ENCODE measurements around the gene NDUFAF4.
A peak's percentile ranks its signal among the peaks of the same experiment; 100 is the strongest.

The NDUFAF4 gene

DNA sequence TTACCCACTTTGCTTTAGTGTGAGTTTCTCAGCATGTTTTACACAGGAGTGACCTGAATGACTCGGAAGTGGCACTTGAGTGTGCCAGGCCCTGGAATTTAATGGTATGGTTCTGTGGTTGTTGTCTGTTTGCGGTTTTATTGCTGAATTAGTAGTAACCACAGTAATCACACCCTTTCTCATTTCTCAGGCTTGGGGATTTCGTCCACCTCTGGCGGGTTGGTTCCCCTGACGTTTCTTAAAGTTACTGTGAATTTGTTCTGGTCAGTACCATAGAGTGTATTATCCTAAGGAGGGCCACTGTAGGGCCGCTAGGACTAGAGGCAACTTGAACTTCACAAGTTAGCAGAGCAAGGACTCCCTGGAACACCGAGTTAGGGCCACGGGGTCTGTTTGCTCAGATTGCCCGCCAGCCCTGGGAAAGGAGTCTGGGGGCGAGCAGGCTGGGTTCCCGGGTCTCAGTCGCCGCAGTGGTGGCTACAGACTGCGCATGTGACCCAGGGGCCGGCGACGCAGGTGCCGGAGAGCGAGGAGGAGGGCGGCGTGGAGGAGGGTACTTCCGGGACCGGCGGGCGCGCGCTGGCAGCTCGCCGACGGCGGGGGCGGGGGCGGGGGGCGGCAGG, 26.3 kb upstream of the NDUFAF4 start:
- Histone ChIP-seq H3K36me3 (ENCODE audit: control insufficient read depth in 1 of 2, insufficient read depth in 2 of 2, low read depth in 1 of 2, low read length in 2 of 2) (no peaks in the 10 kb centered on the region), H3K27me3 (ENCODE audit: control insufficient read depth in 1 of 2, insufficient read depth in 1 of 2, low read length in 2 of 2) (peaks cover 28 to 72% of the 10 kb centered on the region in 2 experiments), H4K8ac (ENCODE audit: low read length) (no peak overlapping the region), H3K4me1 (ENCODE audit: control insufficient read depth, insufficient read depth, low read depth, low read length) (peaks cover 6% of the 10 kb centered on the region), H3K23ac (ENCODE audit: low read length in 2 of 2) (no peak overlapping the region), H3K14ac (ENCODE audit: low read length in 2 of 2) (no peak overlapping the region), H3K18ac (ENCODE audit: low read depth in 1 of 2, low read length in 2 of 2) (peak overlapping the region in 1 of 2 experiments; percentile 75), H2BK12ac (ENCODE audit: low read length in 2 of 2) (no peak overlapping the region), H2BK15ac (ENCODE audit: low read depth, poor library complexity, severe bottlenecking) (no peak overlapping the region), H2AFZ (ENCODE audit: low read depth, low read length) (peak overlapping the region; percentile 69), H2BK120ac (ENCODE audit: low read depth, low read length) (no peak overlapping the region), H3K79me1 (replicated peaks; ENCODE audit: low read length, poor library complexity, severe bottlenecking) (no peaks in the 10 kb centered on the region), H2AK5ac (ENCODE audit: low read length, severe bottlenecking) (no peak overlapping the region), H3K9me3 (ENCODE audit: control insufficient read depth, low read length) (no peaks in the 10 kb centered on the region), H3K27ac (ENCODE audit: low read length, poor library complexity, severe bottlenecking) (no peak overlapping the region), H4K91ac (ENCODE audit: low read length) (peak overlapping the region; percentile 31), H3K4me3 (ENCODE audit: insufficient read depth in 1 of 2, low read depth in 1 of 2, low read length in 2 of 2) (peak overlapping the region; percentile 69 to 87), H3K4me2 (ENCODE audit: low read length, poor library complexity, severe bottlenecking) (peak overlapping the region; percentile 92), H2BK5ac (ENCODE audit: low read depth, low read length, poor library complexity, severe bottlenecking) (no peak overlapping the region), H3K4ac (ENCODE audit: low read depth in 1 of 2, low read length in 2 of 2) (no peak overlapping the region), H3K9ac (ENCODE audit: low read length) (no peak overlapping the region)
- WGBS: 2% methylated on average over 27 of the region's 34 CpGs
- DNase-seq: peak; percentile 7

DNA sequence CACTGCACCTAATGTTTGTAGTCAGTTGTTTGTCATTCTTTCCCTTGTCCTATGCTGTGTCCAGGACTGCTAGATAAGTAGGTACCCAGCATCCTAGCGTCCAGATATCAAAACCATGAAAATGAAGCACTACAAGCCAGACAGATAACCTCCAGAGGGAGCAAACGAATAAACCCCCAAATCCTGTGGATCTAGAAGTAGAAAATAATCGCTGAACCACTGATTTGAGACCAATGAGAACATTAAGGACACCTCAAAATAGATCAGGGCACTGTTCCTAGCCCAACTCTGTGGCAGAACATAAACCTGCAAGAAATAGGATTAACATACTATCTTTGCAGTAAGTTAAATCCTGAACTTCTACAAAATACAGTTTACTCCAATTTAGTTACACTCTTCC, 25.7 kb upstream of the NDUFAF4 start:
- Histone ChIP-seq H4K91ac (ENCODE audit: low read length) (no peak overlapping the region), H3K27ac (ENCODE audit: low read length, poor library complexity, severe bottlenecking) (no peak overlapping the region), H2AFZ (ENCODE audit: low read depth, low read length) (no peak overlapping the region), H3K4ac (ENCODE audit: low read depth in 1 of 2, low read length in 2 of 2) (no peak overlapping the region), H2BK120ac (ENCODE audit: low read depth, low read length) (no peak overlapping the region), H3K4me3 (ENCODE audit: insufficient read depth in 1 of 2, low read depth in 1 of 2, low read length in 2 of 2) (no peak overlapping the region), H3K36me3 (ENCODE audit: control insufficient read depth in 1 of 2, insufficient read depth in 2 of 2, low read depth in 1 of 2, low read length in 2 of 2) (no peaks in the 10 kb centered on the region), H3K9ac (ENCODE audit: low read length) (no peak overlapping the region), H3K4me2 (ENCODE audit: low read length, poor library complexity, severe bottlenecking) (no peak overlapping the region), H2BK15ac (ENCODE audit: low read depth, poor library complexity, severe bottlenecking) (no peak overlapping the region), H3K23ac (ENCODE audit: low read length in 2 of 2) (no peak overlapping the region), H4K8ac (ENCODE audit: low read length) (no peak overlapping the region), H2AK5ac (ENCODE audit: low read length, severe bottlenecking) (no peak overlapping the region), H3K79me1 (replicated peaks; ENCODE audit: low read length, poor library complexity, severe bottlenecking) (no peaks in the 10 kb centered on the region), H3K9me3 (ENCODE audit: control insufficient read depth, low read length) (no peaks in the 10 kb centered on the region), H2BK5ac (ENCODE audit: low read depth, low read length, poor library complexity, severe bottlenecking) (no peak overlapping the region), H3K14ac (ENCODE audit: low read length in 2 of 2) (no peak overlapping the region), H3K18ac (ENCODE audit: low read depth in 1 of 2, low read length in 2 of 2) (no peak overlapping the region), H3K27me3 (ENCODE audit: control insufficient read depth in 1 of 2, insufficient read depth in 1 of 2, low read length in 2 of 2) (peaks cover 28 to 66% of the 10 kb centered on the region in 2 experiments), H2BK12ac (ENCODE audit: low read length in 2 of 2) (no peak overlapping the region), H3K4me1 (ENCODE audit: control insufficient read depth, insufficient read depth, low read depth, low read length) (peaks cover 6% of the 10 kb centered on the region)
- 86% methylated on average over 3 of the region's 3 CpGs for WGBS
- DNase-seq: no peak

DNA sequence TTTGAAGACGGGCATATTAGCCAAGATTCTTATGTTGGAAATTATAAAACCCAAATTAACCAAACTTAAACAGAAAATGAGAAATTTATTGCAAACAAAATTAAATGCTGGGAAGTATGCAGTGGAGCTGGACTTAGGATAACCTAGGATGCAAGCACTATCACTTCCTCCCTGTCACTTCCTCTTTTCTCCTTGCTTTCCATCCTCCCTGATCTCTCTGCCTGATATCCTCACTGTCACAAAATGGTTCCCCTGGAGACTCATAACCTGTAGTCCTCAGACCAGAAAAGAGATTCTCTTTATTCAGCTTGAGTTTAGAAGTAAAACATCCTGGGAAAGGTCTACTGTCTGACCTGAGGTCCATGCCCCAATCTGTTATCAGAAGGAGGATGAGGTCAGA, 19.4 kb upstream of the NDUFAF4 start:
- Histone ChIP-seq H3K4me1 (ENCODE audit: control insufficient read depth, insufficient read depth, low read depth, low read length) (no peaks in the 10 kb centered on the region), H3K79me1 (replicated peaks; ENCODE audit: low read length, poor library complexity, severe bottlenecking) (no peaks in the 10 kb centered on the region), H4K91ac (ENCODE audit: low read length) (no peak overlapping the region), H3K4ac (ENCODE audit: low read depth in 1 of 2, low read length in 2 of 2) (no peak overlapping the region), H2BK15ac (ENCODE audit: low read depth, poor library complexity, severe bottlenecking) (no peak overlapping the region), H3K23ac (ENCODE audit: low read length in 2 of 2) (no peak overlapping the region), H3K27me3 (ENCODE audit: control insufficient read depth in 1 of 2, insufficient read depth in 1 of 2, low read length in 2 of 2) (peaks cover 20 to 25% of the 10 kb centered on the region in 2 experiments), H3K4me3 (ENCODE audit: insufficient read depth in 1 of 2, low read depth in 1 of 2, low read length in 2 of 2) (no peak overlapping the region), H3K9me3 (ENCODE audit: control insufficient read depth, low read length) (peaks cover 7% of the 10 kb centered on the region), H2BK12ac (ENCODE audit: low read length in 2 of 2) (no peak overlapping the region), H3K36me3 (ENCODE audit: control insufficient read depth in 1 of 2, insufficient read depth in 2 of 2, low read depth in 1 of 2, low read length in 2 of 2) (no peaks in the 10 kb centered on the region), H3K18ac (ENCODE audit: low read depth in 1 of 2, low read length in 2 of 2) (no peak overlapping the region), H2BK5ac (ENCODE audit: low read depth, low read length, poor library complexity, severe bottlenecking) (no peak overlapping the region), H2AFZ (ENCODE audit: low read depth, low read length) (no peak overlapping the region), H2BK120ac (ENCODE audit: low read depth, low read length) (no peak overlapping the region), H4K8ac (ENCODE audit: low read length) (no peak overlapping the region), H2AK5ac (ENCODE audit: low read length, severe bottlenecking) (no peak overlapping the region), H3K14ac (ENCODE audit: low read length in 2 of 2) (no peak overlapping the region), H3K9ac (ENCODE audit: low read length) (no peak overlapping the region), H3K27ac (ENCODE audit: low read length, poor library complexity, severe bottlenecking) (no peak overlapping the region), H3K4me2 (ENCODE audit: low read length, poor library complexity, severe bottlenecking) (no peak overlapping the region)
- no CpG with 5 or more reads among the region's 1 CpG for WGBS
- DNase-seq: no peak

DNA sequence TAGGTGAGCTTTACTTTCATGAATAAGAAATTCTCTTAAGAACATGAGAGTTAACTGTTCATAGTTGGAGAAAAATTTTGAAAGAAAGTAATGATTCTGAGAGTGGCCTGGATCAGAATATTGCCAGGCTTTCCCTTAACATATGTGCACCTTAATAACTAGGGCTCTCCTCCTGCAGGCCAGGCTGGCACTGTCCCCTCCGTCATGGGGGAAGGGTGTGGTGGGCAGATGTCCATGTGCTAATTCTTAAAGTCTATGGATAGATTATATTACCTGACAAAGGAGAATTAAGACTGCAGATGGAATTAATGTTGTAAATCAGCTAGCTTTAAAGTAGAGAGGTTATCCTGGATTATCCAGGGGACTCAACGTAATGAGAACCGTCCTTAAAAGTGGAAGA, 15.9 kb upstream of the NDUFAF4 start:
- Histone ChIP-seq H2AK5ac (ENCODE audit: low read length, severe bottlenecking) (no peak overlapping the region), H3K27ac (ENCODE audit: low read length, poor library complexity, severe bottlenecking) (no peak overlapping the region), H2BK120ac (ENCODE audit: low read depth, low read length) (no peak overlapping the region), H2BK5ac (ENCODE audit: low read depth, low read length, poor library complexity, severe bottlenecking) (no peak overlapping the region), H3K36me3 (ENCODE audit: control insufficient read depth in 1 of 2, insufficient read depth in 2 of 2, low read depth in 1 of 2, low read length in 2 of 2) (no peaks in the 10 kb centered on the region), H3K9ac (ENCODE audit: low read length) (no peak overlapping the region), H3K4me1 (ENCODE audit: control insufficient read depth, insufficient read depth, low read depth, low read length) (no peaks in the 10 kb centered on the region), H3K4me3 (ENCODE audit: insufficient read depth in 1 of 2, low read depth in 1 of 2, low read length in 2 of 2) (no peak overlapping the region), H3K23ac (ENCODE audit: low read length in 2 of 2) (no peak overlapping the region), H4K91ac (ENCODE audit: low read length) (no peak overlapping the region), H3K14ac (ENCODE audit: low read length in 2 of 2) (no peak overlapping the region), H3K9me3 (ENCODE audit: control insufficient read depth, low read length) (peaks cover 7% of the 10 kb centered on the region), H3K18ac (ENCODE audit: low read depth in 1 of 2, low read length in 2 of 2) (no peak overlapping the region), H2AFZ (ENCODE audit: low read depth, low read length) (no peak overlapping the region), H2BK12ac (ENCODE audit: low read length in 2 of 2) (no peak overlapping the region), H3K27me3 (ENCODE audit: control insufficient read depth in 1 of 2, insufficient read depth in 1 of 2, low read length in 2 of 2) (peaks cover 11 to 15% of the 10 kb centered on the region in 2 experiments), H2BK15ac (ENCODE audit: low read depth, poor library complexity, severe bottlenecking) (no peak overlapping the region), H3K79me1 (replicated peaks; ENCODE audit: low read length, poor library complexity, severe bottlenecking) (no peaks in the 10 kb centered on the region), H3K4ac (ENCODE audit: low read depth in 1 of 2, low read length in 2 of 2) (no peak overlapping the region), H4K8ac (ENCODE audit: low read length) (no peak overlapping the region), H3K4me2 (ENCODE audit: low read length, poor library complexity, severe bottlenecking) (no peak overlapping the region)
- no peak for DNase-seq
- 60% methylated on average over 3 of the region's 3 CpGs for WGBS

Measured in mesenchymal stem cell (in vitro differentiated cells and primary cell).